ENCODE data around the gene PTPN14. TPM values are rescaled to one million over a fixed set of nuclear protein-coding genes. Genes with fewer than 3 reads are reported as not detected.

Gene PTPN14
- polyA plus RNA-seq, 1 donor from 2014 or later = 0.07 TPM

DNA sequence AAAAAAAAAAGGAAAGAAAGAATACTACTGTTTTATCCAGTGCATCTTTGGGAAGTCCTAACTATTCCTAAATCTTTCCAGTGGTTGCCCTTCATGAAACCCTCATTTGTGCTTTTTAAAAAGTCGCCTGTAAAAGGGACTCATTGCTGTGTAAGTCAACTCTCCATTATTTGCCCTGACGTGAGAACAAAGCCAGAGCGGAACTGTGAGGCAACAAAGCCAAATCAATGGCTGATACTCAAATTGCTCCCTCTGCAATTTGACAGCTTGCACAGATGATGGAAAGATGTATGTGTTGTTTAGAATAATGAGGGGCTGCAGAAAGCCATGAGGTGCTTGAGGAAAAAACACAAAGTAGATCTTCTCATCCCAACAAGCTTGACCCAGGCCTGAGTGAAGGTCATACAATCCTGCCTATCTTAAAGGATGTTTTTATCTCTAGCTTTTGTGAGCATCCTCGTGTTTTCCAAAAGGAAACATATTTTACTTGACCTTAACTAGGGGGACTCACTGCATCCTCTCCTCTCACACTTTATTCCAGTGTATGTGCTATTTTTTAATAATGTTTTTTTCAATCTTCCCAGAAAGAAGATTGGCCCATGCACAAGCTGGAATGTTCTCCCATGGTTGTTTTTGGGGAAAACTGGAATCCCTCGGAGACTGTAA lies 237.1 kb downstream of the PTPN14 start:
- H3K4me2 ChIP-seq (ENCODE audit: low read length) = no peak overlapping the region
- no peaks in the 10 kb centered on the region for H3K79me2 ChIP-seq (replicated peaks; ENCODE audit: insufficient read depth, low read length)
- no peaks in the 10 kb centered on the region for H3K27me3 ChIP-seq (ENCODE audit: insufficient read depth, low read depth, low read length)

DNA sequence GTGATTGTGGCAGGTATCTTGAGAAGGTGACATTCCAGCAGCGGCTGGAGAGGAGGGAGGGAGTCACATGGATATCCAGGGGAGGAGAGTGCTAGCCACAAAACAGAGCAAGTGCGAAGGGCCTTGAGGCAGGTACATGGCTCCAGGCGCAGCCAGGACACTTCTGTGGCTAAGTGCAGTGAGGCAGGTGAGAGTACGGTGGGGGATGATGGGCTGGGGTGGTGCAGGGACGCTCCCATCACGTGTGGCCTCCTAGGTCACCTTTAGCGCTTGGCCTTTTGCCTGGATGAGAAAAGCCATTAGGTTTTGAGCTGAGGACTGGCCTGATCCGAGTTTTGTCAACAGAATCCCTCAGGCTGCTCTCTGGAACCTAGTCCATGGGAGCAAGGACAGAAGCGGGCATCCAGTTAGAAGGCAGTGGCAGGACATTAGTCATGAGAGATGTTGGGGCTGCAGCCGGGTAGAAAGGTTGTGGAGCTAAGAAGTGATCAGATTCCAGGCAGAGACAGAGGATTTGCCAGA lies 238.8 kb downstream of the PTPN14 start:
- Histone ChIP-seq H3K27me3 (ENCODE audit: insufficient read depth, low read depth, low read length) (no peaks in the 10 kb centered on the region), H3K9me2 (ENCODE audit: insufficient read depth, low read length) (no peaks in the 10 kb centered on the region), H3K9me3 (ENCODE audit: low read length) (no peaks in the 10 kb centered on the region), H3K4me3 (ENCODE audit: low read length) (no peak overlapping the region), H3K9ac (ENCODE audit: low read length) (no peak overlapping the region), H3K36me3 (ENCODE audit: insufficient read depth, low read length) (no peaks in the 10 kb centered on the region), H4K20me1 (ENCODE audit: insufficient read depth) (no peaks in the 10 kb centered on the region), H3K4me2 (ENCODE audit: low read length) (no peak overlapping the region), H3K27ac (ENCODE audit: low read length) (no peak overlapping the region), H2AFZ (ENCODE audit: low read depth, low read length) (no peak overlapping the region), H3F3A (ENCODE audit: insufficient read depth, low read length, poor library complexity, severe bottlenecking) (no peaks in the 10 kb centered on the region), H3K79me2 (replicated peaks; ENCODE audit: insufficient read depth, low read length) (no peaks in the 10 kb centered on the region)
- no peak for TF ChIP-seq SMC3 (conservative IDR thresholded peaks at IDR 0.05; ENCODE audit: poor library complexity)
- no peak for TF ChIP-seq TAF1 (IDR thresholded peaks at IDR 0.05; ENCODE audit: low read depth)
- TF ChIP-seq EP300 (conservative IDR thresholded peaks at IDR 0.05; ENCODE audit: poor library complexity, severe bottlenecking) = no peak
- TF ChIP-seq, protein P1, sequence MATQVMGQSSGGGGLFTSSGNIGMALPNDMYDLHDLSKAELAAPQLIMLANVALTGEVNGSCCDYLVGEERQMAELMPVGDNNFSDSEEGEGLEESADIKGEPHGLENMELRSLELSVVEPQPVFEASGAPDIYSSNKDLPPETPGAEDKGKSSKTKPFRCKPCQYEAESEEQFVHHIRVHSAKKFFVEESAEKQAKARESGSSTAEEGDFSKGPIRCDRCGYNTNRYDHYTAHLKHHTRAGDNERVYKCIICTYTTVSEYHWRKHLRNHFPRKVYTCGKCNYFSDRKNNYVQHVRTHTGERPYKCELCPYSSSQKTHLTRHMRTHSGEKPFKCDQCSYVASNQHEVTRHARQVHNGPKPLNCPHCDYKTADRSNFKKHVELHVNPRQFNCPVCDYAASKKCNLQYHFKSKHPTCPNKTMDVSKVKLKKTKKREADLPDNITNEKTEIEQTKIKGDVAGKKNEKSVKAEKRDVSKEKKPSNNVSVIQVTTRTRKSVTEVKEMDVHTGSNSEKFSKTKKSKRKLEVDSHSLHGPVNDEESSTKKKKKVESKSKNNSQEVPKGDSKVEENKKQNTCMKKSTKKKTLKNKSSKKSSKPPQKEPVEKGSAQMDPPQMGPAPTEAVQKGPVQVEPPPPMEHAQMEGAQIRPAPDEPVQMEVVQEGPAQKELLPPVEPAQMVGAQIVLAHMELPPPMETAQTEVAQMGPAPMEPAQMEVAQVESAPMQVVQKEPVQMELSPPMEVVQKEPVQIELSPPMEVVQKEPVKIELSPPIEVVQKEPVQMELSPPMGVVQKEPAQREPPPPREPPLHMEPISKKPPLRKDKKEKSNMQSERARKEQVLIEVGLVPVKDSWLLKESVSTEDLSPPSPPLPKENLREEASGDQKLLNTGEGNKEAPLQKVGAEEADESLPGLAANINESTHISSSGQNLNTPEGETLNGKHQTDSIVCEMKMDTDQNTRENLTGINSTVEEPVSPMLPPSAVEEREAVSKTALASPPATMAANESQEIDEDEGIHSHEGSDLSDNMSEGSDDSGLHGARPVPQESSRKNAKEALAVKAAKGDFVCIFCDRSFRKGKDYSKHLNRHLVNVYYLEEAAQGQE (IDR thresholded peaks at IDR 0.05; ENCODE audit: borderline replicate concordance) = no peak
- no peak for TF ChIP-seq EZH2 (IDR thresholded peaks at IDR 0.05; ENCODE audit: borderline replicate concordance, insufficient read depth, low read length, poor library complexity, severe bottlenecking)
- TF ChIP-seq, protein P2, sequence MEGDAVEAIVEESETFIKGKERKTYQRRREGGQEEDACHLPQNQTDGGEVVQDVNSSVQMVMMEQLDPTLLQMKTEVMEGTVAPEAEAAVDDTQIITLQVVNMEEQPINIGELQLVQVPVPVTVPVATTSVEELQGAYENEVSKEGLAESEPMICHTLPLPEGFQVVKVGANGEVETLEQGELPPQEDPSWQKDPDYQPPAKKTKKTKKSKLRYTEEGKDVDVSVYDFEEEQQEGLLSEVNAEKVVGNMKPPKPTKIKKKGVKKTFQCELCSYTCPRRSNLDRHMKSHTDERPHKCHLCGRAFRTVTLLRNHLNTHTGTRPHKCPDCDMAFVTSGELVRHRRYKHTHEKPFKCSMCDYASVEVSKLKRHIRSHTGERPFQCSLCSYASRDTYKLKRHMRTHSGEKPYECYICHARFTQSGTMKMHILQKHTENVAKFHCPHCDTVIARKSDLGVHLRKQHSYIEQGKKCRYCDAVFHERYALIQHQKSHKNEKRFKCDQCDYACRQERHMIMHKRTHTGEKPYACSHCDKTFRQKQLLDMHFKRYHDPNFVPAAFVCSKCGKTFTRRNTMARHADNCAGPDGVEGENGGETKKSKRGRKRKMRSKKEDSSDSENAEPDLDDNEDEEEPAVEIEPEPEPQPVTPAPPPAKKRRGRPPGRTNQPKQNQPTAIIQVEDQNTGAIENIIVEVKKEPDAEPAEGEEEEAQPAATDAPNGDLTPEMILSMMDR (IDR thresholded peaks at IDR 0.05; ENCODE audit: poor library complexity, severe bottlenecking) = no peak
- TF ChIP-seq POLR2AphosphoS5 (IDR thresholded peaks at IDR 0.05) = no peak
- TF ChIP-seq RAD21 (conservative IDR thresholded peaks at IDR 0.05) = no peak
- TF ChIP-seq MXI1 (conservative IDR thresholded peaks at IDR 0.05; ENCODE audit: poor library complexity, severe bottlenecking) = no peak

More for the DNA sequence above, 237.1 kb downstream of the PTPN14 start:
- Histone ChIP-seq H3K9me3 (ENCODE audit: low read length) (no peaks in the 10 kb centered on the region), H3K36me3 (ENCODE audit: insufficient read depth, low read length) (no peaks in the 10 kb centered on the region), H2AFZ (ENCODE audit: low read depth, low read length) (no peak overlapping the region), H3F3A (ENCODE audit: insufficient read depth, low read length, poor library complexity, severe bottlenecking) (no peaks in the 10 kb centered on the region), H3K9me2 (ENCODE audit: insufficient read depth, low read length) (no peaks in the 10 kb centered on the region), H3K4me3 (ENCODE audit: low read length) (no peak overlapping the region), H3K27ac (ENCODE audit: low read length) (peak overlapping the region; percentile 32), H4K20me1 (ENCODE audit: insufficient read depth) (no peaks in the 10 kb centered on the region), H3K9ac (ENCODE audit: low read length) (no peak overlapping the region)
- TF ChIP-seq SMC3 (conservative IDR thresholded peaks at IDR 0.05; ENCODE audit: poor library complexity) = no peak
- TF ChIP-seq, protein P1 (IDR thresholded peaks at IDR 0.05; ENCODE audit: borderline replicate concordance) = no peak
- TF ChIP-seq EP300 (conservative IDR thresholded peaks at IDR 0.05; ENCODE audit: poor library complexity, severe bottlenecking) = peak; percentile 55
- no peak for TF ChIP-seq MXI1 (conservative IDR thresholded peaks at IDR 0.05; ENCODE audit: poor library complexity, severe bottlenecking)
- peak; percentile 52 for TF ChIP-seq POLR2AphosphoS5 (IDR thresholded peaks at IDR 0.05)
- TF ChIP-seq RAD21 (conservative IDR thresholded peaks at IDR 0.05) = no peak
- no peak for TF ChIP-seq EZH2 (IDR thresholded peaks at IDR 0.05; ENCODE audit: borderline replicate concordance, insufficient read depth, low read length, poor library complexity, severe bottlenecking)
- no peak for TF ChIP-seq TAF1 (IDR thresholded peaks at IDR 0.05; ENCODE audit: low read depth)
- TF ChIP-seq, protein P2 (IDR thresholded peaks at IDR 0.05; ENCODE audit: poor library complexity, severe bottlenecking) = no peak

Data from neural cell (in vitro differentiated cells).